ENCODE measurements around the gene LAD1. TPM values are rescaled to one million over a fixed set of nuclear protein-coding genes. Genes with fewer than 3 reads are reported as not detected.

LAD1 gene
- total and polyA plus RNA-seq, 8 donors, result 28.7 to 62.5 (median 44.3) TPM

- 75 to 78% methylated on average over 7 of the region's 7 CpGs for WGBS, 2 donors
- DNase-seq, result peak in 2 of 6 donors; percentile 10 to 14
- FAIRE-seq, result no peak
- Histone ChIP-seq H3K36me3 (no peaks in the 10 kb centered on the region), H3K4me3 (no peak overlapping the region), H3K27me3 (no peaks in the 10 kb centered on the region), H3K27ac (no peak overlapping the region), H3K9me3 (no peaks in the 10 kb centered on the region), H3K4me1 (no peaks in the 10 kb centered on the region)
- ATAC-seq, result no peak
- TF ChIP-seq, protein P1, sequence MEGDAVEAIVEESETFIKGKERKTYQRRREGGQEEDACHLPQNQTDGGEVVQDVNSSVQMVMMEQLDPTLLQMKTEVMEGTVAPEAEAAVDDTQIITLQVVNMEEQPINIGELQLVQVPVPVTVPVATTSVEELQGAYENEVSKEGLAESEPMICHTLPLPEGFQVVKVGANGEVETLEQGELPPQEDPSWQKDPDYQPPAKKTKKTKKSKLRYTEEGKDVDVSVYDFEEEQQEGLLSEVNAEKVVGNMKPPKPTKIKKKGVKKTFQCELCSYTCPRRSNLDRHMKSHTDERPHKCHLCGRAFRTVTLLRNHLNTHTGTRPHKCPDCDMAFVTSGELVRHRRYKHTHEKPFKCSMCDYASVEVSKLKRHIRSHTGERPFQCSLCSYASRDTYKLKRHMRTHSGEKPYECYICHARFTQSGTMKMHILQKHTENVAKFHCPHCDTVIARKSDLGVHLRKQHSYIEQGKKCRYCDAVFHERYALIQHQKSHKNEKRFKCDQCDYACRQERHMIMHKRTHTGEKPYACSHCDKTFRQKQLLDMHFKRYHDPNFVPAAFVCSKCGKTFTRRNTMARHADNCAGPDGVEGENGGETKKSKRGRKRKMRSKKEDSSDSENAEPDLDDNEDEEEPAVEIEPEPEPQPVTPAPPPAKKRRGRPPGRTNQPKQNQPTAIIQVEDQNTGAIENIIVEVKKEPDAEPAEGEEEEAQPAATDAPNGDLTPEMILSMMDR (IDR thresholded peaks at IDR 0.05), result no peak
- intact Hi-C loops (cut with DNase I), result loop anchor here in 1 of 3 donors (10.0 kb wide), 1 partner anchor 96 kb away; no protein-coding TSS in a partner anchor
These were observed 48.2 kb downstream of the LAD1 start for GRCh38 chr1:201350884-201351283.

DNA sequence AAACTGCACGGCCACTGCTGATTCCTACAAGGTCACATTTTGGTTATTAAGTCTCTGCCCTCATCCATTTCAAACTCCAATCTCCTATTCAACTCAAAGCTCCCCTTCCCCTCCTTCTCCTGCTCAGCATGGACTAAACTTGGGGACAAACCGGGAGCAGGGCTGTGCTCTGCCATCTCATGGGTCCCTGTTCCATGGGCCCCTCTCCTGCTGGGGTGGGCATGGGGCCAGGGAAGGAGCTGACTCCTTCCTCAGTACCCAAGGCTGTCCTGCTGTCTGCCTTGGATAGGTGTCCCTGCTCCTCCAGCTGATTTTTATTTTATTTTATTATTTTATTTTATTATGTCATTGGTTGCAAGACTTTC, 48.8 kb downstream of the LAD1 start:
- WGBS, 2 donors, result 49 to 56% methylated on average over 2 of the region's 2 CpGs
- Histone ChIP-seq H3K4me3 (no peak overlapping the region), H3K9me3 (no peaks in the 10 kb centered on the region), H3K4me1 (no peaks in the 10 kb centered on the region), H3K27ac (no peak overlapping the region), H3K36me3 (no peaks in the 10 kb centered on the region), H3K27me3 (no peaks in the 10 kb centered on the region)
- intact Hi-C loops (cut with DNase I), result loop anchor here in 1 of 3 donors (10.0 kb wide), 1 partner anchor 96 kb away; no protein-coding TSS in a partner anchor
- FAIRE-seq (no peak), DNase-seq (peak in 1 of 6 donors; percentile 34), ATAC-seq (no peak)
- TF ChIP-seq, protein P1 (IDR thresholded peaks at IDR 0.05), result no peak

DNA sequence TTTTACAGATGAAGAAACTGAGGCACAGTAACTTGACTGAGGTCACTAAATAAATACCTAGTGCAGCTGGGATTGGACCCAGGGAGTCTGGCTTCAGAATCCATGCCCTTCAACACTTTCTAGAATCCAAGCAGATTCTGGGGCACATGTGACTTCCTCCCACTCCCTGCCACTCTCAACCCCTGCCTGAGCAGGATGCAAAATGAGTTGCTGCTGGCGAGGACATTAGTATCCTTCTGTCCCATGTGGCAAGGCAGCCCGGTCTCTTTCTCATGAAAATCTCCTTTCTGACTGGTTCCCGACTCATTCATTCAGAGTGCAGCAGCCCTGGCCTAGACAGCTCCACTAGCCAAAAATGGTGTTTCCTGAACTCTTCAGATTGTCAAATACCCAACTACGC, 50.0 kb downstream of the LAD1 start:
- no peaks in the 10 kb centered on the region for H3K9me3 ChIP-seq
- TF ChIP-seq, protein P1 (IDR thresholded peaks at IDR 0.05), result no peak
- no peaks in the 10 kb centered on the region for H3K4me1 ChIP-seq
- DNase-seq (no peak), FAIRE-seq (no peak), ATAC-seq (no peak)
- H3K27me3 ChIP-seq, result no peaks in the 10 kb centered on the region
- WGBS, 2 donors, result 73 to 85% methylated on average over 4 of the region's 4 CpGs
- intact Hi-C loops (cut with DNase I), result no loop called here
- H3K36me3 ChIP-seq, result no peaks in the 10 kb centered on the region
- no peak overlapping the region for H3K27ac ChIP-seq
- no peak overlapping the region for H3K4me3 ChIP-seq

GRCh38 chr1:201348211-201348566, 50.9 kb downstream of the LAD1 start:
- no peak for FAIRE-seq
- Histone ChIP-seq H3K9me3 (no peaks in the 10 kb centered on the region), H3K27ac (no peak overlapping the region), H3K36me3 (no peaks in the 10 kb centered on the region), H3K27me3 (no peaks in the 10 kb centered on the region), H3K4me3 (no peak overlapping the region), H3K4me1 (no peaks in the 10 kb centered on the region)
- peak in 3 of 4 donors; percentile 78 to 87 (median 83) for ATAC-seq
- peak in 3 of 6 donors; percentile 47 to 63 (median 52) for DNase-seq
- TF ChIP-seq, protein P1 (IDR thresholded peaks at IDR 0.05), result peak; percentile 22 to 42 (median 36)
- WGBS, 2 donors, result 13% methylated on average over 6 of the region's 6 CpGs
- intact Hi-C loops (cut with DNase I), result no loop called here

GRCh38 chr1:201347498-201348210, 51.5 kb downstream of the LAD1 start:
- ATAC-seq, result no peak
- Histone ChIP-seq H3K4me3 (no peak overlapping the region), H3K9me3 (no peaks in the 10 kb centered on the region), H3K27ac (no peak overlapping the region), H3K36me3 (no peaks in the 10 kb centered on the region), H3K27me3 (no peaks in the 10 kb centered on the region), H3K4me1 (no peaks in the 10 kb centered on the region)
- TF ChIP-seq, protein P1 (IDR thresholded peaks at IDR 0.05), result no peak
- intact Hi-C loops (cut with DNase I), result no loop called here
- WGBS, 2 donors, result 19 to 22% methylated on average over 7 of the region's 7 CpGs
- DNase-seq, result peak in 2 of 6 donors; percentile 5 to 12
- FAIRE-seq, result no peak

All from pancreas (tissue), 10 donors.